Right atrium auricular region (tissue), 2 donors: Measurements from ENCODE around the gene OAS1. TPM values are rescaled to one million over a fixed set of nuclear protein-coding genes. Genes with fewer than 3 reads are reported as not detected.

Source experiments
- DNase-seq: peaks from one replicate; pipeline ENCODE4 v3.0.0-alpha.2; 2019; ENCODE audit warnings: low spot score
- H3K27ac ChIP-seq, 2 donors: fragments of 200-600 bp; sonication (generic); 1 replicate in 1 of 2; 2 replicates in 1 of 2; pipeline ENCODE4 v1.5.1; 2016 to 2019
- H3K27me3 ChIP-seq, 2 donors: fragments of 200-600 bp; sonication (generic); one replicate each; pipeline versions ENCODE4 v1.5.1 to v1.6.0; 2017 to 2019
- H3K36me3 ChIP-seq: fragments of 200-600 bp; sonication (generic); one replicate; pipeline ENCODE4 v1.5.1; 2016
- H3K4me1 ChIP-seq, 2 donors: fragments of 200-600 bp; sonication (generic); one replicate each; pipeline versions ENCODE4 v1.5.1 to v1.6.0; 2017 to 2019
- H3K4me3 ChIP-seq, 2 donors: fragments of 200-600 bp; sonication (generic); 1 replicate in 1 of 2; 2 replicates in 1 of 2; pipeline ENCODE4 v1.5.1; 2017 to 2019; ENCODE audit warnings: mild to moderate bottlenecking in 1 of 2, moderate library complexity in 1 of 2
- H3K9me3 ChIP-seq, 2 donors: fragments of 200-600 bp; sonication (generic); one replicate each; pipeline ENCODE4 v1.5.1; 2019
- CTCF ChIP-seq, 2 donors: fragments of 200-600 bp; sonication (generic); IDR thresholded peaks; one replicate each; pipeline ENCODE4 v1.5.1; 2019; ENCODE audit warnings: antibody characterized with exemption in 2 of 2
- total RNA-seq, 2 donors: library from RNA; depleted of rRNA; stranded (reverse); fragments of >200 nt; gene quantifications; one replicate each; pipeline ENCODE4 v1.1.0, GENCODE V29; 2016

OAS1 gene
- total RNA-seq, 2 donors from 2014 or later: 4.0 to 8.4 TPM

GRCh38 chr12:112900298-112901145 is 6.2 kb upstream of the OAS1 start:
- Histone ChIP-seq H3K36me3 (no peaks in the 10 kb centered on the region), H3K4me3 (no peak overlapping the region), H3K27ac (no peak overlapping the region), H3K4me1 (peaks cover 0 to 6% of the 10 kb centered on the region in 2 donors), H3K9me3 (no peaks in the 10 kb centered on the region), H3K27me3 (no peaks in the 10 kb centered on the region)
- no peak for DNase-seq
- peak; percentile 23 to 71 for TF ChIP-seq CTCF (IDR thresholded peaks at IDR 0.05)

- TF ChIP-seq CTCF (IDR thresholded peaks at IDR 0.05): no peak
- H3K9me3 ChIP-seq: no peaks in the 10 kb centered on the region
- no peak for DNase-seq
- H3K36me3 ChIP-seq: no peaks in the 10 kb centered on the region
- no peak overlapping the region for H3K27ac ChIP-seq
- H3K4me3 ChIP-seq: no peak overlapping the region
- H3K4me1 ChIP-seq: peaks cover 0 to 14% of the 10 kb centered on the region in 2 donors
- H3K27me3 ChIP-seq: no peaks in the 10 kb centered on the region
Measured at GRCh38 chr12:112901271-112901670, 5.5 kb upstream of the OAS1 start.

GRCh38 chr12:112904571-112904970 is 2.2 kb upstream of the OAS1 start:
- no peaks in the 10 kb centered on the region for H3K9me3 ChIP-seq
- H3K36me3 ChIP-seq: no peaks in the 10 kb centered on the region
- H3K4me3 ChIP-seq: no peak overlapping the region
- TF ChIP-seq CTCF (IDR thresholded peaks at IDR 0.05): no peak
- DNase-seq: no peak
- no peaks in the 10 kb centered on the region for H3K27me3 ChIP-seq
- H3K4me1 ChIP-seq: peaks cover 0 to 39% of the 10 kb centered on the region in 2 donors
- no peak overlapping the region for H3K27ac ChIP-seq

- no peak overlapping the region for H3K27ac ChIP-seq
- TF ChIP-seq CTCF (IDR thresholded peaks at IDR 0.05): no peak
- H3K4me1 ChIP-seq: peaks cover 0 to 39% of the 10 kb centered on the region in 2 donors
- H3K36me3 ChIP-seq: no peaks in the 10 kb centered on the region
- no peaks in the 10 kb centered on the region for H3K27me3 ChIP-seq
- H3K4me3 ChIP-seq: no peak overlapping the region
- no peaks in the 10 kb centered on the region for H3K9me3 ChIP-seq
- DNase-seq: no peak
Measured at GRCh38 chr12:112905451-112906089, 1.2 kb upstream of the OAS1 start.

DNA sequence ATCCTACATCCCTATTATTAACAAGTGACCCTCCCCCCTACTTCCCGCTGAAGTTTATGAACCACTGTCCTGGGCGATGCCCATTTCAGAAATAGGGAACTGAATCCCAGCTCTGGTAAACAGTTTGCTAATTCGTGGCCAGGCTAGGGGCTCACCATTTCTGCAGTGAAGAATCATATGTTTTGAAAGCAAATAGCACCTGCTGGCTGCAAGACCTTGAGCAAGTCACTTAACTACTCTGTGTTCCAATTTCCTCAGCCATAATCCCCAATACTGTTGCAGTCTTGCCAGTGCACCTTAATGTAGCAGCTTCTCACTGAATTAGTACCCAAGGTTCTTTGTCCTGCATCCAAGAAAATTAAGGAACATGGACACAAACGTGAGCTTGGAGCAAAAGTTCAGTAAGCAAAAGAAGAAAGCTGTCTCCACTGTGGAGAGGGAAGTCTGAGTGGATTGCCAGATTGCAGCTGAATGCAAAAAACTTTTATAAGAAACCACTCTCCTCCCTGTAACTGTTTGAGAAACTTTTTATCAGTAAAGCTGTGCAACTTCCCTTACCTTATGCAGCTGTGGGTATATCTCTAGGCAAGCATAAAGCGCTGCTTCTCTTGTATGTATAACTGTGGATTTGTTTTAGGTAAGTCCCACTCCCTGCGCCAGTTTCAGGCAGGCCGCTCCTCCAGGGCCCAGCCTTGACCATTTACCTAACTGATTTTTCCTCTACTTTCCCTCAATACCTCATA is 824 bp downstream of the OAS1 start:
- Histone ChIP-seq H3K4me3 (peak overlapping the region; percentile 40 to 51), H3K36me3 (no peaks in the 10 kb centered on the region), H3K4me1 (peaks cover 0 to 39% of the 10 kb centered on the region in 2 donors), H3K27me3 (no peaks in the 10 kb centered on the region), H3K27ac (peak overlapping the region; percentile 63 to 65), H3K9me3 (peaks cover 0 to 10% of the 10 kb centered on the region in 2 donors)
- no peak for DNase-seq
- TF ChIP-seq CTCF (IDR thresholded peaks at IDR 0.05): no peak
